Measurements from ENCODE around the gene POU2F3. TPM values are rescaled to one million over a fixed set of nuclear protein-coding genes. Genes with fewer than 3 reads are reported as not detected.

Gene POU2F3
- total RNA-seq, 1 donor from 2014 or later: 4.6 TPM

DNA sequence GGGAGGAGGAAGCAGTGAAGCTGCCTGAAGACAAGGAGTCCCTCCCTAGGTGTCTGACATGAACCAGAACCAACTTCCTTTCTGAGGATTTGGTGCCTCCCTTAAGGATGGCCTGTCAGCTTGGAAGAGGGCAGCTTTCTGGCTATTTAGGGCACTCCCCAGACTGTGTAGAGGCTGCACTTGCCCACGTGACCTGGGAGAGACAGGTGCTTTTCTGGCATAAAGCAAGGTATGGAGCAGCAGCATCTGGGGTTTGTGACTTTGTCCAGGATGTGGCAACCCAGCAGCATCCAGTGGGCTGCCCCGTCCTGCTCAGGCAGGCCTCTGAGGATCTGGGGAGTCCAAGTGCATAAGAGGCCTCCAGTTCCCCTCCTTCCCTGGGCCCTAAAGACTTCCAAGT is 43.2 kb downstream of the POU2F3 start:
- DNase-seq (no peak), ATAC-seq (no peak)
- no peak overlapping the region for H3K27ac ChIP-seq
- TF ChIP-seq, protein P1, sequence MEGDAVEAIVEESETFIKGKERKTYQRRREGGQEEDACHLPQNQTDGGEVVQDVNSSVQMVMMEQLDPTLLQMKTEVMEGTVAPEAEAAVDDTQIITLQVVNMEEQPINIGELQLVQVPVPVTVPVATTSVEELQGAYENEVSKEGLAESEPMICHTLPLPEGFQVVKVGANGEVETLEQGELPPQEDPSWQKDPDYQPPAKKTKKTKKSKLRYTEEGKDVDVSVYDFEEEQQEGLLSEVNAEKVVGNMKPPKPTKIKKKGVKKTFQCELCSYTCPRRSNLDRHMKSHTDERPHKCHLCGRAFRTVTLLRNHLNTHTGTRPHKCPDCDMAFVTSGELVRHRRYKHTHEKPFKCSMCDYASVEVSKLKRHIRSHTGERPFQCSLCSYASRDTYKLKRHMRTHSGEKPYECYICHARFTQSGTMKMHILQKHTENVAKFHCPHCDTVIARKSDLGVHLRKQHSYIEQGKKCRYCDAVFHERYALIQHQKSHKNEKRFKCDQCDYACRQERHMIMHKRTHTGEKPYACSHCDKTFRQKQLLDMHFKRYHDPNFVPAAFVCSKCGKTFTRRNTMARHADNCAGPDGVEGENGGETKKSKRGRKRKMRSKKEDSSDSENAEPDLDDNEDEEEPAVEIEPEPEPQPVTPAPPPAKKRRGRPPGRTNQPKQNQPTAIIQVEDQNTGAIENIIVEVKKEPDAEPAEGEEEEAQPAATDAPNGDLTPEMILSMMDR (IDR thresholded peaks at IDR 0.05): no peak
- no peaks in the 10 kb centered on the region for H3K27me3 ChIP-seq (ENCODE audit: low read depth)
- intact Hi-C loops (cut with DNase I): no loop called here
- H3K4me3 ChIP-seq: no peak overlapping the region
- no peaks in the 10 kb centered on the region for H3K36me3 ChIP-seq
- no peaks in the 10 kb centered on the region for H3K4me1 ChIP-seq
- no peaks in the 10 kb centered on the region for H3K9me3 ChIP-seq

DNA sequence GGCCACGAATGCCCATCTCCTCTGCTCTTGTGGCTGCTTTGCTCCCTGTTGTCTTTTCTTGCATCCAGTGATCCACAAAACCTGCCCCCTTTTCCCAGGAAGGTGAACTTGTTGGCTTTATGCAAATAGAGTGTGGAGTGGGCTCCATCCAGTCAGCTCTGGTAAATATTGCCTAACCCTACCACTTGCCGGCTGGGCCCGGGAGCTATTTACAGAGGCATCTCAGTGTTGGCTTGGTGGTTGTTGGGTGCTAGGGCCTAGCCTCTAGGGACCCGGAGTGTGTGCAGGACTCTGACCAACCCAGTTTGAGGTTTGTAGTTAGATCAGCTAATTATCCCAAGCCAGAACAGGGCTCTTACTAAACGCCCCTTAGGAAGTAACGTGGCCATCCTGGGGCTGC is 44.3 kb downstream of the POU2F3 start:
- Histone ChIP-seq H3K36me3 (no peaks in the 10 kb centered on the region), H3K27ac (no peak overlapping the region), H3K27me3 (ENCODE audit: low read depth) (no peaks in the 10 kb centered on the region), H3K4me1 (no peaks in the 10 kb centered on the region), H3K9me3 (no peaks in the 10 kb centered on the region), H3K4me3 (no peak overlapping the region)
- DNase-seq (peak; percentile 64), ATAC-seq (peak; percentile 85 to 86)
- intact Hi-C loops (cut with DNase I): no loop called here
- TF ChIP-seq, protein P1 (IDR thresholded peaks at IDR 0.05): no peak

DNA sequence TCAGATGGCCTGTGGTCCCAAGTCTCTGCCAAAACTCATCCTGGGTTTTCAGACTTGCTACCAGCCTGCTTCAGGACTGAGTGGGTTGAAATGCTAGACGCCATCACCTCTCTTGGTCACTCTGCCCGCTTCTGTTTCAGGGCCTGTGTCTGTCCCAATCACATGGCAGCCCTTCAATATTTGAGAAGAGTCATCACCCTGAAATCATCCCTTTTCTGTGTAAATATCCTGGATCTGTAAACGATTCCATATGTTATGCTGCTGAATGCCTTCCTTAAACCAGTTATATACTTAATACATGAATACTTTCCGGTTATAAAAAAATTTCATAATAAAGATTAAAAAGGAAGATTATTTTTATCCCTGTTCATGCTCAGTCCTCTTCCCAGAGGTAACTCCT is 45.3 kb downstream of the POU2F3 start:
- intact Hi-C loops (cut with DNase I): no loop called here
- Histone ChIP-seq H3K9me3 (no peaks in the 10 kb centered on the region), H3K4me3 (no peak overlapping the region), H3K36me3 (no peaks in the 10 kb centered on the region), H3K4me1 (no peaks in the 10 kb centered on the region), H3K27ac (no peak overlapping the region), H3K27me3 (ENCODE audit: low read depth) (no peaks in the 10 kb centered on the region)
- TF ChIP-seq, protein P1 (IDR thresholded peaks at IDR 0.05): no peak
- DNase-seq: no peak
- no peak for ATAC-seq

DNA sequence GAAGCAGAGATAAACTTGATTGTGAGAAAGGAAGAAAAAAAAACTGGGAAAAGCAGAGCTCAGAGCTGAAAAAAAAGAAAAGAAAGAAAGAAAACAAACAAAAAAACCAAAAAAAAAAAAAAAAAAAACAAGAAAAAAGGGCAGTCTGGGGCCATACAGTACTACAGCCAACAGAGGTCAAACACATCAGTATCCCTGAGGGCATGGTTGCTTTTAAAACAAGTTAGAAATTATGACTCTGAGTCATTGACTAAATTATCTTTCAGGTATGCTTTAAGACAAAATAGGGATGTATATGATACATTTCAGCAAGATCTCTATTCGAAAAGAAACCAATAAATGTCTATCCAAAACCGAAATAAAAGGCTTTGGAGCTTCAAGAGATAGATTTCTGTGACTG is 48.1 kb downstream of the POU2F3 start:
- intact Hi-C loops (cut with DNase I): no loop called here
- Histone ChIP-seq H3K27ac (no peak overlapping the region), H3K36me3 (no peaks in the 10 kb centered on the region), H3K4me3 (no peak overlapping the region), H3K27me3 (ENCODE audit: low read depth) (peaks cover 9% of the 10 kb centered on the region), H3K9me3 (no peaks in the 10 kb centered on the region), H3K4me1 (no peaks in the 10 kb centered on the region)
- DNase-seq (no peak), ATAC-seq (no peak)
- TF ChIP-seq, protein P1 (IDR thresholded peaks at IDR 0.05): no peak

DNA sequence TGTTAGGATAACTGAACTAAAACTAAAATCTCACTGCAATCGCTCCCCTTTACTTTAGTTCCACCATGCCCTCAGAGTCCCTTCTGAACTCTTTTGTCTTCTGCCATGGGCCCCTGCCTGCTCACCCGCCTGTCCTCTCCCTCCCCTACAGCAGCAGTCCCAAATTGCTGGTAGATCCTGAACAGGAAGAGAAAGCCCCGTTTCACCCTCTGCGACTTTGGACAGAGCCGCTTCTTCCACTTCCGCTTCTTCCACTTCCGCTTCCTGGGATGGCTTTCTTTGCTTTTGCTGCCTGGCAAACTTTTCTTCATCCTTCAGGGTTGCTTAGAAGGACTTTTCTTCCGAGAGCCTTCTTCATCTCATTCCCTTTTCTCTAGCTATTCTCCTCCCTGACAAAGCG is 49.5 kb downstream of the POU2F3 start:
- Histone ChIP-seq H3K4me1 (no peaks in the 10 kb centered on the region), H3K9me3 (no peaks in the 10 kb centered on the region), H3K4me3 (no peak overlapping the region), H3K27me3 (ENCODE audit: low read depth) (peaks cover 14% of the 10 kb centered on the region), H3K36me3 (no peaks in the 10 kb centered on the region), H3K27ac (no peak overlapping the region)
- intact Hi-C loops (cut with DNase I): no loop called here
- DNase-seq (no peak), ATAC-seq (no peak)
- TF ChIP-seq, protein P1 (IDR thresholded peaks at IDR 0.05): no peak

DNA sequence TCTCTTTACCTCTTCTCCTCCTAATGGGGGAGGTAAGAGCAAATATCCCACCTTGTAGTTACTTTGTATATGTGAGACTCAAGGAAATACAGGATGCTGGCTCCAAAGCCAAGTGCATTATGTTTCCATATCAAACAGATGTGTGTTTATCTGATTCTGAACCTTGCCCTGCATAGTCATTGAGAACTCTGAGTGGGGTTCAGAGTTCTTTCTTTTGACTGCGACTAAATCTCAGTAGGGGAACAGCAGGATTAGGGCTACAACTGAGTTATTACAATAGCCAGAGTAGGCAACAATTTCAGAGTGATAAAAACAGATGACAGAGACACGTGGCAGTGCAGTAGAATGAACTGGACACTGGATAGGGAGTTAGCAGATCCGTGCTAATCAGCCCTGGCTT is 51.0 kb downstream of the POU2F3 start:
- DNase-seq (no peak), ATAC-seq (no peak)
- Histone ChIP-seq H3K27me3 (ENCODE audit: low read depth) (peaks cover 14% of the 10 kb centered on the region), H3K27ac (no peak overlapping the region), H3K9me3 (no peaks in the 10 kb centered on the region), H3K4me3 (no peak overlapping the region), H3K36me3 (no peaks in the 10 kb centered on the region), H3K4me1 (no peaks in the 10 kb centered on the region)
- TF ChIP-seq, protein P1 (IDR thresholded peaks at IDR 0.05): no peak
- intact Hi-C loops (cut with DNase I): no loop called here
